Esophagus muscularis mucosa (tissue), 4 donors: ENCODE data around the gene ZBTB11. TPM values are rescaled to one million over a fixed set of nuclear protein-coding genes. Genes with fewer than 3 reads are reported as not detected.
"Not testable (repeated sequence)": the region's sequence is repeated elsewhere in the genome, so short reads cannot be mapped to it uniquely, and the experiment has no call there.

Experiments
- DNase-seq: peaks from one replicate; pipeline ENCODE4 v3.0.0-alpha.2; 2017; ENCODE audit errors: extremely low spot score
- H3K27ac ChIP-seq, 4 donors: fragments of 200-600 bp; sonication (generic); replicated peaks in 1 of 4; 1 replicate in 3 of 4; 2 replicates in 1 of 4; pipeline ENCODE4 v1.5.1; 2016 to 2019; ENCODE audit warnings: mild to moderate bottlenecking in 1 of 4
- H3K27me3 ChIP-seq, 4 donors: fragments of 200-600 bp; sonication (generic); one replicate each; pipeline versions ENCODE4 v1.5.1 to v1.6.0; 2016 to 2019
- H3K36me3 ChIP-seq, 4 donors: fragments of 200-600 bp; sonication (generic); one replicate each; pipeline ENCODE4 v1.5.1; 2016 to 2019
- H3K4me1 ChIP-seq, 4 donors: fragments of 200-600 bp; sonication (generic); one replicate each; pipeline ENCODE4 v1.5.1; 2016 to 2019
- H3K4me3 ChIP-seq, 4 donors: fragments of 200-600 bp; sonication (generic); 1 replicate in 2 of 4; 2 replicates in 2 of 4; pipeline ENCODE4 v1.5.1; 2016 to 2019; ENCODE audit warnings: mild to moderate bottlenecking in 4 of 4, moderate library complexity in 1 of 4
- H3K9me3 ChIP-seq, 4 donors: fragments of 200-600 bp; sonication (generic); 1 replicate in 3 of 4; 2 replicates in 1 of 4; pipeline ENCODE4 v1.5.1; 2016 to 2019
- CTCF ChIP-seq, 3 experiments: fragments of 200-600 bp in 2 of 3; fragments of 450-650 bp in 1 of 3; sonication (generic) in 2 of 3; IDR thresholded peaks; one replicate each; pipeline ENCODE4 v1.5.1; 2017 to 2019; ENCODE audit warnings: antibody characterized with exemption in 3 of 3, mild to moderate bottlenecking in 2 of 3, moderate library complexity in 1 of 3
- EP300 ChIP-seq: sonication (generic); formaldehyde crosslinking; IDR thresholded peaks from one replicate; pipeline ENCODE4 v1.6.1; 2017; ENCODE audit warnings: antibody characterized with exemption
- POLR2A ChIP-seq: fragments of 450-650 bp; IDR thresholded peaks from one replicate; pipeline ENCODE4 v1.6.1; 2017; ENCODE audit warnings: antibody characterized with exemption, moderate library complexity, mild to moderate bottlenecking, low read depth
- POLR2AphosphoS5 ChIP-seq, 2 donors: sonication (generic); formaldehyde crosslinking; IDR thresholded peaks; one replicate each; pipeline ENCODE4 v1.6.1; 2017; ENCODE audit warnings: antibody characterized with exemption in 2 of 2
- WGBS: methylation state at CpG from one replicate; pipeline ENCODE4 v1.1.5; 2018; 5-methylcytosine and 5-hydroxymethylcytosine counted together
- intact Hi-C: fragments of 100-400 bp; cut with DNase I; formaldehyde crosslinking; loops from one replicate; pipeline ENCODE4 v1.15.1; 2023
- total RNA-seq, 4 donors: library from RNA; depleted of rRNA; stranded (reverse); fragments of >200 nt; gene quantifications; one replicate each; pipeline versions ENCODE4 v1.1.0 to v1.2.1, GENCODE V29; 2016

Gene ZBTB11
- total RNA-seq, 4 donors from 2014 or later: 15.3 to 20.8 (median 16.9) TPM

GRCh38 chr3:101635345-101635744, 41.6 kb downstream of the ZBTB11 start:
- intact Hi-C loops: no loop called here
- no peaks in the 10 kb centered on the region for H3K36me3 ChIP-seq
- DNase-seq: peak; percentile 83
- TF ChIP-seq POLR2AphosphoS5 (IDR thresholded peaks at IDR 0.05): no peak
- TF ChIP-seq EP300: no peak
- TF ChIP-seq POLR2A: no peak
- TF ChIP-seq CTCF (IDR thresholded peaks at IDR 0.05): no peak
- no peaks in the 10 kb centered on the region for H3K27me3 ChIP-seq
- no peaks in the 10 kb centered on the region for H3K9me3 ChIP-seq
- H3K4me1 ChIP-seq: no peaks in the 10 kb centered on the region
- H3K27ac ChIP-seq: no peak overlapping the region
- H3K4me3 ChIP-seq: no peak overlapping the region
- WGBS: 90% methylated on average over 9 of the region's 9 CpGs

GRCh38 chr3:101634591-101635196, 42.2 kb downstream of the ZBTB11 start:
- 79% methylated on average over 8 of the region's 9 CpGs for WGBS
- Histone ChIP-seq H3K4me3 (no peak overlapping the region), H3K36me3 (no peaks in the 10 kb centered on the region), H3K9me3 (no peaks in the 10 kb centered on the region), H3K4me1 (no peaks in the 10 kb centered on the region), H3K27ac (no peak overlapping the region), H3K27me3 (no peaks in the 10 kb centered on the region)
- intact Hi-C loops: no loop called here
- TF ChIP-seq POLR2AphosphoS5 (IDR thresholded peaks at IDR 0.05): no peak
- TF ChIP-seq POLR2A: no peak
- TF ChIP-seq EP300: no peak
- no peak for TF ChIP-seq CTCF (IDR thresholded peaks at IDR 0.05)
- DNase-seq: peak; percentile 87

GRCh38 chr3:101633186-101633585, 43.7 kb downstream of the ZBTB11 start:
- TF ChIP-seq POLR2AphosphoS5 (IDR thresholded peaks at IDR 0.05): no peak
- TF ChIP-seq EP300: no peak
- 85% methylated on average over 10 of the region's 10 CpGs for WGBS
- H3K27ac ChIP-seq: no peak overlapping the region
- no peaks in the 10 kb centered on the region for H3K9me3 ChIP-seq
- no peaks in the 10 kb centered on the region for H3K4me1 ChIP-seq
- intact Hi-C loops: no loop called here
- peak; percentile 29 for DNase-seq
- H3K4me3 ChIP-seq: no peak overlapping the region
- H3K27me3 ChIP-seq: no peaks in the 10 kb centered on the region
- H3K36me3 ChIP-seq: no peaks in the 10 kb centered on the region

- H3K4me3 ChIP-seq: no peak overlapping the region
- TF ChIP-seq POLR2A (no peak), POLR2AphosphoS5 (IDR thresholded peaks at IDR 0.05) (no peak), CTCF (IDR thresholded peaks at IDR 0.05) (no peak), EP300 (no peak)
- H3K4me1 ChIP-seq: no peaks in the 10 kb centered on the region
- H3K27me3 ChIP-seq: no peaks in the 10 kb centered on the region
- WGBS: 78% methylated on average over 9 of the region's 11 CpGs
- H3K27ac ChIP-seq: no peak overlapping the region
- H3K9me3 ChIP-seq: no peaks in the 10 kb centered on the region
- no peaks in the 10 kb centered on the region for H3K36me3 ChIP-seq
- DNase-seq: peak; percentile 85
- intact Hi-C loops: no loop called here
These were observed 44.3 kb downstream of the ZBTB11 start for GRCh38 chr3:101632586-101632985.

- DNase-seq, H3K27ac ChIP-seq, H3K36me3 ChIP-seq, H3K4me1 ChIP-seq, H3K9me3 ChIP-seq, H3K4me3 ChIP-seq, H3K27me3 ChIP-seq, intact Hi-C loops: not testable (repeated sequence)
- 96% methylated on average over 8 of the region's 8 CpGs for WGBS
These were observed 45.0 kb downstream of the ZBTB11 start for GRCh38 chr3:101631959-101632358.

- Histone ChIP-seq H3K4me3 (no peak overlapping the region), H3K27me3 (no peaks in the 10 kb centered on the region), H3K4me1 (no peaks in the 10 kb centered on the region), H3K9me3 (no peaks in the 10 kb centered on the region), H3K27ac (no peak overlapping the region), H3K36me3 (no peaks in the 10 kb centered on the region)
- intact Hi-C loops: no loop called here
- TF ChIP-seq POLR2AphosphoS5 (IDR thresholded peaks at IDR 0.05) (no peak), POLR2A (no peak), EP300 (no peak), CTCF (IDR thresholded peaks at IDR 0.05) (no peak)
- peak; percentile 21 for DNase-seq
- WGBS: 95% methylated on average over 1 of the region's 1 CpG
These were observed 45.7 kb downstream of the ZBTB11 start for GRCh38 chr3:101631098-101631796.
